ENCODE results near the gene TUFT1. TPM values are rescaled to one million over a fixed set of nuclear protein-coding genes. Genes with fewer than 3 reads are reported as not detected.

Gene TUFT1
- total RNA-seq, 1 donor from 2014 or later, result 7.5 TPM

GRCh38 chr1:151524736-151525135, 15.4 kb upstream of the TUFT1 start:
- Mint-ChIP-seq H3K27me3 (ENCODE audit: low read depth) (no peaks in the 10 kb centered on the region), H3K27ac (ENCODE audit: unreplicated experiment) (no peak overlapping the region), H3K4me1 (no peaks in the 10 kb centered on the region), H3K36me3 (ENCODE audit: low read depth) (no peaks in the 10 kb centered on the region), H3K4me3 (no peak overlapping the region), H3K9me3 (no peaks in the 10 kb centered on the region)
- no peak for DNase-seq (ENCODE audit: low read depth, low spot score)
- TF ChIP-seq CTCF (conservative IDR thresholded peaks at IDR 0.05), result no peak

- no peak for TF ChIP-seq CTCF (conservative IDR thresholded peaks at IDR 0.05)
- no peak overlapping the region for H3K27ac Mint-ChIP-seq (ENCODE audit: unreplicated experiment)
- no peaks in the 10 kb centered on the region for H3K27me3 Mint-ChIP-seq (ENCODE audit: low read depth)
Measured at GRCh38 chr1:151526735-151527525, 13.2 kb upstream of the TUFT1 start.

GRCh38 chr1:151529211-151529702, 10.9 kb upstream of the TUFT1 start:
- Mint-ChIP-seq H3K4me3 (no peak overlapping the region), H3K27ac (ENCODE audit: unreplicated experiment) (peak overlapping the region; percentile 50), H3K36me3 (ENCODE audit: low read depth) (no peaks in the 10 kb centered on the region), H3K27me3 (ENCODE audit: low read depth) (no peaks in the 10 kb centered on the region), H3K9me3 (no peaks in the 10 kb centered on the region), H3K4me1 (peaks cover 6% of the 10 kb centered on the region)
- no peak for TF ChIP-seq CTCF (conservative IDR thresholded peaks at IDR 0.05)
- no peak for DNase-seq (ENCODE audit: low read depth, low spot score)

More at GRCh38 chr1:151526735-151527525, 13.2 kb upstream of the TUFT1 start:
- Mint-ChIP-seq H3K4me3 (no peak overlapping the region), H3K4me1 (no peaks in the 10 kb centered on the region), H3K9me3 (no peaks in the 10 kb centered on the region), H3K36me3 (ENCODE audit: low read depth) (no peaks in the 10 kb centered on the region)
- no peak for DNase-seq (ENCODE audit: low read depth, low spot score)

GRCh38 chr1:151529781-151530180, 10.3 kb upstream of the TUFT1 start:
- Mint-ChIP-seq H3K27ac (ENCODE audit: unreplicated experiment) (peak overlapping the region; percentile 8), H3K9me3 (no peaks in the 10 kb centered on the region), H3K4me3 (no peak overlapping the region), H3K27me3 (ENCODE audit: low read depth) (no peaks in the 10 kb centered on the region), H3K36me3 (ENCODE audit: low read depth) (no peaks in the 10 kb centered on the region), H3K4me1 (peaks cover 12% of the 10 kb centered on the region)
- DNase-seq (ENCODE audit: low read depth, low spot score), result no peak
- no peak for TF ChIP-seq CTCF (conservative IDR thresholded peaks at IDR 0.05)

- H3K4me1 Mint-ChIP-seq, result peaks cover 13% of the 10 kb centered on the region
- peak overlapping the region; percentile 8 for H3K27ac Mint-ChIP-seq (ENCODE audit: unreplicated experiment)
- no peak for DNase-seq (ENCODE audit: low read depth, low spot score)
- no peaks in the 10 kb centered on the region for H3K9me3 Mint-ChIP-seq
- H3K27me3 Mint-ChIP-seq (ENCODE audit: low read depth), result no peaks in the 10 kb centered on the region
- no peaks in the 10 kb centered on the region for H3K36me3 Mint-ChIP-seq (ENCODE audit: low read depth)
- no peak overlapping the region for H3K4me3 Mint-ChIP-seq
- TF ChIP-seq CTCF (conservative IDR thresholded peaks at IDR 0.05), result no peak
Measured at GRCh38 chr1:151530461-151530860, 9.6 kb upstream of the TUFT1 start.
